IMR-90 (cell line): ENCODE results near the gene IFI27L1. TPM values are rescaled to one million over a fixed set of nuclear protein-coding genes. Genes with fewer than 3 reads are reported as not detected.

Experiments used
- ATAC-seq: fragments of 200-7000 bp; cut with Tn5 transposase; 2 replicates; pipeline ENCODE4 v1.9.1; 2020; ENCODE audit warnings: low read depth, mild to moderate bottlenecking, moderate library complexity
- BruUV-seq: library from RNA; stranded (reverse); fragments of 400-500 nt; replicated peaks from 2 replicates; lab custom pipeline; 2021; lab: Mats Ljungman, UMichigan
- CTCF ChIA-PET: fragments of 300-600 bp; formaldehyde crosslinking; extraction: SDS; loops from one replicate; lab custom pipeline; 2021; ENCODE audit warnings: antibody characterized with exemption; lab: Yijun Ruan, JAX
- POLR2A ChIA-PET: fragments of 300-600 bp; sonication (Branson Sonifier 250); formaldehyde crosslinking; loops from one replicate; lab custom pipeline; 2022; ENCODE audit warnings: antibody characterized with exemption; ENCODE audit not compliant: unreplicated experiment; lab: Charles Lee
- DNase-seq: peaks from one replicate; pipeline ENCODE4 v3.0.0; 2013
- H2AFZ ChIP-seq: replicated peaks from 2 replicates; pipeline ENCODE3; 2013; ENCODE audit warnings: low read length, mild to moderate bottlenecking; ENCODE audit not compliant: poor library complexity
- H2AK5ac ChIP-seq: 2 replicates; pipeline ENCODE4 v1.6.1; 2013; ENCODE audit warnings: low read depth, low read length, inconsistent platforms
- H2AK9ac ChIP-seq: replicated peaks from 2 replicates; pipeline ENCODE3; 2013; ENCODE audit warnings: mild to moderate bottlenecking, low read depth, low read length, moderate library complexity; ENCODE audit not compliant: poor library complexity
- H2BK120ac ChIP-seq: 2 replicates; pipeline ENCODE4 v1.6.1; 2013; ENCODE audit warnings: low read depth, low read length, inconsistent platforms
- H2BK15ac ChIP-seq: 3 replicates; pipeline ENCODE4 v1.6.1; 2013; ENCODE audit warnings: low read depth, low read length, inconsistent platforms
- H2BK20ac ChIP-seq: 2 replicates; pipeline ENCODE4 v1.6.1; 2013; ENCODE audit warnings: low read depth, mild to moderate bottlenecking, inconsistent platforms, low read length, moderate library complexity
- H2BK5ac ChIP-seq: 2 replicates; pipeline ENCODE4 v1.6.1; 2013; ENCODE audit warnings: mild to moderate bottlenecking, low read depth, low read length, inconsistent platforms; ENCODE audit not compliant: poor library complexity, severe bottlenecking
- H3K14ac ChIP-seq: replicated peaks from 2 replicates; pipeline ENCODE4 v1.6.1; 2013; ENCODE audit warnings: low read depth, low read length, inconsistent platforms
- H3K18ac ChIP-seq: 2 replicates; pipeline ENCODE4 v1.6.1; 2013; ENCODE audit warnings: low read depth, low read length, control low read depth
- H3K23ac ChIP-seq: 2 replicates; pipeline ENCODE4 v1.6.1; 2013; ENCODE audit warnings: low read depth, low read length, inconsistent platforms
- H3K27ac ChIP-seq: 2 replicates; pipeline ENCODE4 v1.5.1; 2013; ENCODE audit warnings: mild to moderate bottlenecking, control low read depth, low read length; ENCODE audit not compliant: insufficient read depth
- H3K27me3 ChIP-seq: 2 replicates; pipeline ENCODE4 v1.6.1; 2013; ENCODE audit warnings: low read length; ENCODE audit not compliant: control insufficient read depth, insufficient read depth
- H3K36me3 ChIP-seq: 2 replicates; pipeline ENCODE4 v1.6.1; 2013; ENCODE audit warnings: low read length, mixed read lengths; ENCODE audit not compliant: control insufficient read depth, insufficient read depth
- H3K4ac ChIP-seq: 2 replicates; pipeline ENCODE4 v1.6.1; 2013; ENCODE audit warnings: low read depth, low read length, inconsistent platforms
- H3K4me1 ChIP-seq: 2 replicates; pipeline ENCODE4 v1.6.1; 2013; ENCODE audit warnings: low read length, mixed read lengths; ENCODE audit not compliant: control insufficient read depth, insufficient read depth
- H3K4me2 ChIP-seq: 2 replicates; pipeline ENCODE4 v1.6.1; 2013; ENCODE audit warnings: low read depth, mild to moderate bottlenecking, control low read depth, low read length, moderate library complexity
- H3K4me3 ChIP-seq: 2 replicates; pipeline ENCODE4 v1.5.1; 2013; ENCODE audit warnings: low read depth, mild to moderate bottlenecking, control low read depth, low read length, moderate library complexity; ENCODE audit not compliant: insufficient read depth
- H3K56ac ChIP-seq: 2 replicates; pipeline ENCODE4 v1.6.1; 2013; ENCODE audit warnings: low read length, inconsistent platforms; ENCODE audit not compliant: insufficient read depth; ENCODE audit errors: extremely low read depth
- H3K79me1 ChIP-seq, 2 experiments: 2 replicates each; pipeline ENCODE4 v1.6.1; 2013; ENCODE audit warnings: low read length in 2 of 2, inconsistent platforms in 1 of 2, low read depth in 1 of 2
- H3K9ac ChIP-seq: 2 replicates; pipeline ENCODE4 v1.6.1; 2013; ENCODE audit warnings: low read depth, low read length, control low read depth
- H3K9me1 ChIP-seq: 2 replicates; pipeline ENCODE4 v1.6.1; 2013; ENCODE audit warnings: low read length, inconsistent platforms; ENCODE audit not compliant: insufficient read depth
- H3K9me3 ChIP-seq: 2 replicates; pipeline ENCODE4 v1.6.1; 2013; ENCODE audit warnings: low read length; ENCODE audit not compliant: control insufficient read depth, insufficient read depth
- H4K20me1 ChIP-seq: 2 replicates; pipeline ENCODE4 v1.6.1; 2013; ENCODE audit warnings: low read length, inconsistent platforms; ENCODE audit not compliant: insufficient read depth
- H4K5ac ChIP-seq: 2 replicates; pipeline ENCODE4 v1.6.1; 2013; ENCODE audit warnings: mild to moderate bottlenecking, low read depth, low read length, control low read depth
- H4K8ac ChIP-seq, 2 experiments: 2 replicates each; pipeline ENCODE4 v1.6.1; 2013; ENCODE audit warnings: low read depth in 2 of 2, low read length in 2 of 2, control low read depth in 1 of 2, inconsistent platforms in 1 of 2
- H4K91ac ChIP-seq: 2 replicates; pipeline ENCODE4 v1.6.1; 2013; ENCODE audit warnings: low read depth, low read length, inconsistent platforms; ENCODE audit not compliant: insufficient read depth
- BHLHE40 ChIP-seq: fragments of 150-350 bp; IDR thresholded peaks from 2 replicates; pipeline ENCODE4 v1.6.1; 2016; ENCODE audit warnings: mild to moderate bottlenecking, low read depth, low read length
- CEBPB ChIP-seq: IDR thresholded peaks from 2 replicates; pipeline ENCODE4 v1.6.1; 2012; ENCODE audit warnings: low read depth, low read length, improper control_type of control experiment
- CHD1 ChIP-seq: IDR thresholded peaks from 2 replicates; pipeline ENCODE4 v1.6.1; 2012; ENCODE audit warnings: low read depth, low read length, improper control_type of control experiment
- FOS ChIP-seq: fragments of 150-350 bp; IDR thresholded peaks from 2 replicates; pipeline ENCODE4 v1.6.1; 2016; ENCODE audit warnings: low read depth, low read length
- MAZ ChIP-seq: IDR thresholded peaks from 2 replicates; pipeline ENCODE4 v1.6.1; 2012; ENCODE audit warnings: low read depth, mild to moderate bottlenecking, low read length, improper control_type of control experiment, moderate library complexity, borderline replicate concordance
- MXI1 ChIP-seq: IDR thresholded peaks from 2 replicates; pipeline ENCODE4 v1.6.1; 2012; ENCODE audit warnings: low read depth, mild to moderate bottlenecking, low read length, moderate library complexity, borderline replicate concordance
- POLR2A ChIP-seq: IDR thresholded peaks from 2 replicates; pipeline ENCODE4 v1.6.1; 2012; ENCODE audit warnings: mild to moderate bottlenecking, low read depth, low read length
- RCOR1 ChIP-seq: IDR thresholded peaks from 2 replicates; pipeline ENCODE4 v1.6.1; 2012; ENCODE audit warnings: mild to moderate bottlenecking, low read length, improper control_type of control experiment; ENCODE audit not compliant: insufficient replicate concordance
- WGBS, 2 experiments: methylation state at CpG; one replicate each; pipeline versions ENCODE4 v1.1.5 to v1.1.7; 2013; ENCODE audit warnings: missing lambda C conversion rate in 2 of 2; ENCODE audit not compliant: insufficient read length in 1 of 2; ENCODE audit errors: extremely low coverage in 2 of 2; 5-methylcytosine and 5-hydroxymethylcytosine counted together
- dilution Hi-C: fragments of 300-500 bp; cut with HindIII; formaldehyde crosslinking; loops from one replicate; pipeline ENCODE4 v1.14.3; 2018; ENCODE audit warnings: low sequenced_read_pairs; ENCODE audit not compliant: unreplicated experiment
- in situ Hi-C: fragments of 300-500 bp; cut with MboI; formaldehyde crosslinking; loops from 3 replicates; pipeline ENCODE4 v1.14.3; 2019; ENCODE audit warnings: low sequenced_read_pairs, inconsistent platforms, mixed read lengths
- intact Hi-C: fragments of 100-400 bp; cut with micrococcal nuclease; formaldehyde crosslinking; loops from 2 replicates; pipeline ENCODE4 v1.10.0; 2022
- polyA plus RNA-seq, 3 experiments: library from polyadenylated mRNA; depleted of rRNA; stranded (reverse); fragments of >200 nt; gene quantifications; 2 replicates each; pipeline ENCODE4 v1.2.3, GENCODE V29; 2012; ENCODE audit warnings: low replicate concordance in 1 of 3
- total RNA-seq: library from RNA; depleted of rRNA; stranded (reverse); fragments of >200 nt; gene quantifications from 2 replicates; pipeline ENCODE4 v1.2.3, GENCODE V29; 2012

Gene IFI27L1
- total and polyA plus RNA-seq, 2 of the 4 experiments (the other 2 are of a cell fraction) = 13.3 to 24.3 TPM

DNA sequence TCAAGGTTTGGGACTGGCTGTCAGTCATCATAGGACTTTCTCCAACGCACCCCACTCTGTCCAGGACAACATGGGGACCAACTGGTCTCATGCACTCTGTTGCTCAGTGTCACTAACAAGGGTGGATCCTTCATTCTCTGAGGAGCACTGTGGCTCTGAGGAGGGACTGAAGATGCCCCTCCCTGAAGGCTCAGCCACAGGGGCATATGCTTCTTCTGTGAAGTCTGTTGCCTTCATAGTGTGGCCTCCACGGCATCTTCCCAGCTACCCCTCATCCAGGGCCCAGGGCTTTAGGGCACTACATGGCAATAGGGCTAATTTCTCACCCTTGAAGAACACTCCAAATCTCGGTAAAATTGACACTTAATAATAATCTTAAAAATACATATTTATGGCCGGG is 62.6 kb downstream of the IFI27L1 start:
- Histone ChIP-seq H3K18ac (no peak overlapping the region), H2BK5ac (no peak overlapping the region), H2BK120ac (no peak overlapping the region), H2AFZ (no peak overlapping the region), H3K23ac (no peak overlapping the region), H3K4me1 (no peaks in the 10 kb centered on the region), H2AK9ac (no peak overlapping the region), H3K9me1 (no peaks in the 10 kb centered on the region), H3K14ac (no peak overlapping the region), H3K4me3 (no peak overlapping the region), H3K79me1 (no peaks in the 10 kb centered on the region), H3K4me2 (no peak overlapping the region), H3K9me3 (no peaks in the 10 kb centered on the region), H2BK20ac (no peak overlapping the region), H3K27me3 (peaks cover 10% of the 10 kb centered on the region), H3K27ac (no peak overlapping the region), H4K20me1 (no peaks in the 10 kb centered on the region), H3K56ac (no peak overlapping the region), H4K91ac (no peak overlapping the region), H2BK15ac (no peak overlapping the region), H2AK5ac (no peak overlapping the region), H3K4ac (no peak overlapping the region), H4K8ac (no peak overlapping the region), H3K36me3 (no peaks in the 10 kb centered on the region), H3K9ac (no peak overlapping the region), H4K5ac (no peak overlapping the region)
- POLR2A ChIA-PET = no interaction called here
- no TSS peak for BruUV-seq
- DNase-seq (no peak), ATAC-seq (no peak)
- intact Hi-C loops = no loop called here
- in situ Hi-C loops = no loop called here
- WGBS, 2 experiments = no CpG with 5 or more reads among the region's 4 CpGs
- CTCF ChIA-PET = interaction anchor here (1.3 kb wide), 1 partner anchor 12 kb away, joined by 4 read pairs; no protein-coding TSS in a partner anchor
- dilution Hi-C loops = no loop called here
- no peak for TF ChIP-seq MAZ
- no peak for TF ChIP-seq CHD1
- no peak for TF ChIP-seq BHLHE40
- no peak for TF ChIP-seq RCOR1
- no peak for TF ChIP-seq FOS
- TF ChIP-seq POLR2A = no peak
- no peak for TF ChIP-seq CEBPB
- no peak for TF ChIP-seq MXI1
